Measurements from ENCODE around the gene PPP2R2C.

GRCh38 chr4:6307230-6307629 lies 165.2 kb downstream of the PPP2R2C start:
- no peak for TF ChIP-seq ZNF274 (IDR thresholded peaks at IDR 0.05; ENCODE audit: low read depth, low read length)
- TF ChIP-seq YY1 (IDR thresholded peaks at IDR 0.05; ENCODE audit: insufficient read depth, insufficient read length), result no peak
- TF ChIP-seq SUZ12 (IDR thresholded peaks at IDR 0.05; ENCODE audit: extremely low read depth, insufficient read depth, insufficient read length), result no peak

Data from NT2/D1 (cell line).